Right ventricle myocardium inferior (tissue), 1 donor: ENCODE measurements around the gene XPR1. TPM values are rescaled to one million over a fixed set of nuclear protein-coding genes. Genes with fewer than 3 reads are reported as not detected.

Experiments
- total RNA-seq: library from RNA; stranded (reverse); fragmentation: NEBNext Ultra II Directional; extraction: Animal tissue kit (Norgen Biotek cat#: 25700); gene quantifications from one replicate; pipeline ENCODE4 v1.2.1, GENCODE V29; 2021
- donor health status: DM: no; HTN: yes; CAD: no; lungs with severe emphysema.

XPR1 gene
- total RNA-seq, 1 donor from 2014 or later = 35.8 TPM

Other genes with a start within 250 kb of the XPR1 start
- gene ACBD6, start 129.4 kb upstream of the XPR1 start, total RNA-seq = 17.8 TPM
- 2.0 TPM for gene OVAAL, start 73.1 kb upstream of the XPR1 start, total RNA-seq